ENCODE data around the gene UNC80.

UNC80 gene

GRCh38 chr2:209771474-209772289 lies at the start of gene UNC80:
UNC80 (plus strand) TSS chr2:209771832; CDS start chr2:209772073, 241 bp downstream.
- no peak within 1 kb of the TSS for H3K9ac ChIP-seq (ENCODE audit: low read length)
- H3K4me2 ChIP-seq (ENCODE audit: low read depth, low read length): no peak within 1 kb of the TSS
- no peak for TF ChIP-seq EZH2 (optimal IDR thresholded peaks at IDR 0.05; ENCODE audit: low read depth, low read length)
- TF ChIP-seq EZH2phosphoT487 (IDR thresholded peaks at IDR 0.05; ENCODE audit: low read length): no peak
- TF ChIP-seq CTCF (IDR thresholded peaks at IDR 0.05; ENCODE audit: low read length): no peak
- DNase-seq: no peak
- no peaks in the 10 kb centered on the region for H3F3A ChIP-seq (ENCODE audit: insufficient read depth, low read length)
- no peaks in the 10 kb centered on the region for H3K79me2 ChIP-seq (ENCODE audit: low read length)
- no peaks in the 10 kb centered on the region for H3K27me3 ChIP-seq (replicated peaks; ENCODE audit: insufficient read depth, low read length)
- H2AFZ ChIP-seq (ENCODE audit: low read length): no peak within 1 kb of the TSS
- H3K36me3 ChIP-seq (replicated peaks; ENCODE audit: insufficient read depth, low read length): no peaks in the 10 kb centered on the region
- no peak within 1 kb of the TSS for H3K4me3 ChIP-seq (ENCODE audit: low read length)
- H4K20me1 ChIP-seq (ENCODE audit: insufficient read depth, low read length): no peaks in the 10 kb centered on the region
- H3K9me2 ChIP-seq (replicated peaks; ENCODE audit: insufficient read depth, low read length): no peaks in the 10 kb centered on the region
- H3K9me3 ChIP-seq (replicated peaks; ENCODE audit: insufficient read depth, low read length): no peaks in the 10 kb centered on the region
- H3K27ac ChIP-seq (ENCODE audit: low read length): no peak within 1 kb of the TSS
- no peaks in the 10 kb centered on the region for H3K4me1 ChIP-seq (ENCODE audit: low read length)

GRCh38 chr2:209726311-209726710 lies 45.3 kb upstream of the UNC80 start:
- Histone ChIP-seq H3K27me3 (replicated peaks; ENCODE audit: insufficient read depth, low read length) (no peaks in the 10 kb centered on the region), H3K79me2 (ENCODE audit: low read length) (no peaks in the 10 kb centered on the region), H4K20me1 (ENCODE audit: insufficient read depth, low read length) (no peaks in the 10 kb centered on the region), H2AFZ (ENCODE audit: low read length) (no peak overlapping the region), H3K4me1 (ENCODE audit: low read length) (no peaks in the 10 kb centered on the region), H3F3A (ENCODE audit: insufficient read depth, low read length) (no peaks in the 10 kb centered on the region), H3K9ac (ENCODE audit: low read length) (no peak overlapping the region), H3K27ac (ENCODE audit: low read length) (no peak overlapping the region), H3K36me3 (replicated peaks; ENCODE audit: insufficient read depth, low read length) (no peaks in the 10 kb centered on the region), H3K9me3 (replicated peaks; ENCODE audit: insufficient read depth, low read length) (no peaks in the 10 kb centered on the region), H3K4me3 (ENCODE audit: low read length) (no peak overlapping the region), H3K9me2 (replicated peaks; ENCODE audit: insufficient read depth, low read length) (no peaks in the 10 kb centered on the region), H3K4me2 (ENCODE audit: low read depth, low read length) (no peak overlapping the region)
- DNase-seq: no peak
- no peak for TF ChIP-seq EZH2phosphoT487 (IDR thresholded peaks at IDR 0.05; ENCODE audit: low read length)
- no peak for TF ChIP-seq EZH2 (optimal IDR thresholded peaks at IDR 0.05; ENCODE audit: low read depth, low read length)
- TF ChIP-seq CTCF (IDR thresholded peaks at IDR 0.05; ENCODE audit: low read length): no peak

GRCh38 chr2:209727077-209727476 lies 44.6 kb upstream of the UNC80 start:
- Histone ChIP-seq H3K4me3 (ENCODE audit: low read length) (no peak overlapping the region), H4K20me1 (ENCODE audit: insufficient read depth, low read length) (no peaks in the 10 kb centered on the region), H3K36me3 (replicated peaks; ENCODE audit: insufficient read depth, low read length) (no peaks in the 10 kb centered on the region), H3K79me2 (ENCODE audit: low read length) (no peaks in the 10 kb centered on the region), H3K9me3 (replicated peaks; ENCODE audit: insufficient read depth, low read length) (no peaks in the 10 kb centered on the region), H3K27me3 (replicated peaks; ENCODE audit: insufficient read depth, low read length) (no peaks in the 10 kb centered on the region), H3K4me2 (ENCODE audit: low read depth, low read length) (no peak overlapping the region), H3K4me1 (ENCODE audit: low read length) (no peaks in the 10 kb centered on the region), H3K9me2 (replicated peaks; ENCODE audit: insufficient read depth, low read length) (no peaks in the 10 kb centered on the region), H3K9ac (ENCODE audit: low read length) (no peak overlapping the region), H3K27ac (ENCODE audit: low read length) (no peak overlapping the region), H3F3A (ENCODE audit: insufficient read depth, low read length) (no peaks in the 10 kb centered on the region), H2AFZ (ENCODE audit: low read length) (no peak overlapping the region)
- TF ChIP-seq EZH2phosphoT487 (IDR thresholded peaks at IDR 0.05; ENCODE audit: low read length) (no peak), EZH2 (optimal IDR thresholded peaks at IDR 0.05; ENCODE audit: low read depth, low read length) (no peak), CTCF (IDR thresholded peaks at IDR 0.05; ENCODE audit: low read length) (no peak)
- no peak for DNase-seq

Data from MM.1S (cell line).